ENCODE measurements around the gene FTCD.

DNA sequence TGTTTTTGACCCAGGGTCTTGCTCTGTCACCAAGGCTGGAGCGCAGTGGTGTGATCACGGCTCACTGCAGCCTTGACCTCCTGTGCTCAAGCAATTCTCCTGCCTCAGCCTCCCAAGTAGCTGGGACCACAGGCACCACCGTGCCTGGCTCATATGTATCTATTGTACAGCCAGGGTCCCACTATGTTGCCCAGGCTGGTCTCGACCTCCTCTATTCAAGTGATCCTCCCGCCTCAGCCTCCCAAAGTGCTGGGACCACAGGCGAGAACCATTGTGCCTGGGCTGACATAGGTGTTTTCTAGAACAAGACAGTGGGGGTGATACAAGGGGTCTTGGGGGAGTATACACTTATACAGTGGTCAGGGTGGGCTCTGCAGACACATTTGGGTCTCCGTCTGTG, 17.5 kb downstream of the FTCD start:
- TF ChIP-seq, protein P1, sequence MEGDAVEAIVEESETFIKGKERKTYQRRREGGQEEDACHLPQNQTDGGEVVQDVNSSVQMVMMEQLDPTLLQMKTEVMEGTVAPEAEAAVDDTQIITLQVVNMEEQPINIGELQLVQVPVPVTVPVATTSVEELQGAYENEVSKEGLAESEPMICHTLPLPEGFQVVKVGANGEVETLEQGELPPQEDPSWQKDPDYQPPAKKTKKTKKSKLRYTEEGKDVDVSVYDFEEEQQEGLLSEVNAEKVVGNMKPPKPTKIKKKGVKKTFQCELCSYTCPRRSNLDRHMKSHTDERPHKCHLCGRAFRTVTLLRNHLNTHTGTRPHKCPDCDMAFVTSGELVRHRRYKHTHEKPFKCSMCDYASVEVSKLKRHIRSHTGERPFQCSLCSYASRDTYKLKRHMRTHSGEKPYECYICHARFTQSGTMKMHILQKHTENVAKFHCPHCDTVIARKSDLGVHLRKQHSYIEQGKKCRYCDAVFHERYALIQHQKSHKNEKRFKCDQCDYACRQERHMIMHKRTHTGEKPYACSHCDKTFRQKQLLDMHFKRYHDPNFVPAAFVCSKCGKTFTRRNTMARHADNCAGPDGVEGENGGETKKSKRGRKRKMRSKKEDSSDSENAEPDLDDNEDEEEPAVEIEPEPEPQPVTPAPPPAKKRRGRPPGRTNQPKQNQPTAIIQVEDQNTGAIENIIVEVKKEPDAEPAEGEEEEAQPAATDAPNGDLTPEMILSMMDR (conservative IDR thresholded peaks at IDR 0.05 in 1 of 2, IDR thresholded peaks at IDR 0.05 in 1 of 2; ENCODE audit: low read depth in 1 of 2, low read length in 2 of 2), result no peak
- TF ChIP-seq EZH2 (IDR thresholded peaks at IDR 0.05; ENCODE audit: low read length, missing control alignments), result no peak

All from fibroblast of lung (primary cell).